ENCODE data around the gene RCN2. TPM values are rescaled to one million over a fixed set of nuclear protein-coding genes. Genes with fewer than 3 reads are reported as not detected.

Gene RCN2
- total and polyA plus RNA-seq, 2 experiments from 2014 or later, result 144 to 153 TPM

GRCh38 chr15:76973906-76974305 is 42.4 kb downstream of the RCN2 start:
- no peaks in the 10 kb centered on the region for H3K36me3 ChIP-seq (replicated peaks; ENCODE audit: insufficient read depth, low read depth)
- no peak overlapping the region for H3K4me2 ChIP-seq
- H3K4me3 ChIP-seq, result no peak overlapping the region
- H3K27me3 ChIP-seq, result no peaks in the 10 kb centered on the region
- H4K20me1 ChIP-seq (ENCODE audit: insufficient read depth, poor library complexity, severe bottlenecking), result no peaks in the 10 kb centered on the region
- no peak for DNase-seq (ENCODE audit: low spot score)
- no peaks in the 10 kb centered on the region for H3K4me1 ChIP-seq (ENCODE audit: insufficient read depth)
- H3K79me2 ChIP-seq, result no peaks in the 10 kb centered on the region
- WGBS (ENCODE audit: low lambda C conversion rate, missing lambda C conversion rate), result 77% methylated on average over 2 of the region's 2 CpGs
- no peaks in the 10 kb centered on the region for H3K9me3 ChIP-seq (ENCODE audit: low read depth)
- H3K27ac ChIP-seq, result no peak overlapping the region
- H2AFZ ChIP-seq, result no peak overlapping the region
- TF ChIP-seq, protein P1, sequence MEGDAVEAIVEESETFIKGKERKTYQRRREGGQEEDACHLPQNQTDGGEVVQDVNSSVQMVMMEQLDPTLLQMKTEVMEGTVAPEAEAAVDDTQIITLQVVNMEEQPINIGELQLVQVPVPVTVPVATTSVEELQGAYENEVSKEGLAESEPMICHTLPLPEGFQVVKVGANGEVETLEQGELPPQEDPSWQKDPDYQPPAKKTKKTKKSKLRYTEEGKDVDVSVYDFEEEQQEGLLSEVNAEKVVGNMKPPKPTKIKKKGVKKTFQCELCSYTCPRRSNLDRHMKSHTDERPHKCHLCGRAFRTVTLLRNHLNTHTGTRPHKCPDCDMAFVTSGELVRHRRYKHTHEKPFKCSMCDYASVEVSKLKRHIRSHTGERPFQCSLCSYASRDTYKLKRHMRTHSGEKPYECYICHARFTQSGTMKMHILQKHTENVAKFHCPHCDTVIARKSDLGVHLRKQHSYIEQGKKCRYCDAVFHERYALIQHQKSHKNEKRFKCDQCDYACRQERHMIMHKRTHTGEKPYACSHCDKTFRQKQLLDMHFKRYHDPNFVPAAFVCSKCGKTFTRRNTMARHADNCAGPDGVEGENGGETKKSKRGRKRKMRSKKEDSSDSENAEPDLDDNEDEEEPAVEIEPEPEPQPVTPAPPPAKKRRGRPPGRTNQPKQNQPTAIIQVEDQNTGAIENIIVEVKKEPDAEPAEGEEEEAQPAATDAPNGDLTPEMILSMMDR (IDR thresholded peaks at IDR 0.05; ENCODE audit: poor library complexity), result no peak
- TF ChIP-seq EZH2phosphoT487 (IDR thresholded peaks at IDR 0.05; ENCODE audit: low read depth, severe bottlenecking, unreplicated experiment), result no peak
- TF ChIP-seq EZH2 (IDR thresholded peaks at IDR 0.05; ENCODE audit: borderline replicate concordance), result no peak
- H3K9me2 ChIP-seq (replicated peaks; ENCODE audit: insufficient read depth), result no peaks in the 10 kb centered on the region

GRCh38 chr15:76974456-76975036 is 43.0 kb downstream of the RCN2 start:
- H3K79me2 ChIP-seq, result no peaks in the 10 kb centered on the region
- no peaks in the 10 kb centered on the region for H3K27me3 ChIP-seq
- no peak overlapping the region for H3K4me2 ChIP-seq
- H3K9me3 ChIP-seq (ENCODE audit: low read depth), result no peaks in the 10 kb centered on the region
- TF ChIP-seq EZH2 (IDR thresholded peaks at IDR 0.05; ENCODE audit: borderline replicate concordance) (no peak), EZH2phosphoT487 (IDR thresholded peaks at IDR 0.05; ENCODE audit: low read depth, severe bottlenecking, unreplicated experiment) (no peak)
- TF ChIP-seq, protein P1 (IDR thresholded peaks at IDR 0.05; ENCODE audit: poor library complexity), result no peak
- 88% methylated on average over 4 of the region's 4 CpGs for WGBS (ENCODE audit: low lambda C conversion rate, missing lambda C conversion rate)
- H3K4me1 ChIP-seq (ENCODE audit: insufficient read depth), result no peaks in the 10 kb centered on the region
- H3K36me3 ChIP-seq (replicated peaks; ENCODE audit: insufficient read depth, low read depth), result no peaks in the 10 kb centered on the region
- H2AFZ ChIP-seq, result no peak overlapping the region
- no peak overlapping the region for H3K27ac ChIP-seq
- H3K4me3 ChIP-seq, result no peak overlapping the region
- no peaks in the 10 kb centered on the region for H4K20me1 ChIP-seq (ENCODE audit: insufficient read depth, poor library complexity, severe bottlenecking)
- no peaks in the 10 kb centered on the region for H3K9me2 ChIP-seq (replicated peaks; ENCODE audit: insufficient read depth)
- no peak for DNase-seq (ENCODE audit: low spot score)

- WGBS (ENCODE audit: low lambda C conversion rate, missing lambda C conversion rate), result 90% methylated on average over 1 of the region's 1 CpG
- no peak overlapping the region for H3K4me3 ChIP-seq
- DNase-seq (ENCODE audit: low spot score), result no peak
- no peaks in the 10 kb centered on the region for H3K9me3 ChIP-seq (ENCODE audit: low read depth)
- no peaks in the 10 kb centered on the region for H3K36me3 ChIP-seq (replicated peaks; ENCODE audit: insufficient read depth, low read depth)
- no peaks in the 10 kb centered on the region for H3K4me1 ChIP-seq (ENCODE audit: insufficient read depth)
- H3K27me3 ChIP-seq, result no peaks in the 10 kb centered on the region
- no peak for TF ChIP-seq EZH2 (IDR thresholded peaks at IDR 0.05; ENCODE audit: borderline replicate concordance)
- TF ChIP-seq, protein P1 (IDR thresholded peaks at IDR 0.05; ENCODE audit: poor library complexity), result no peak
- no peak for TF ChIP-seq EZH2phosphoT487 (IDR thresholded peaks at IDR 0.05; ENCODE audit: low read depth, severe bottlenecking, unreplicated experiment)
- H2AFZ ChIP-seq, result no peak overlapping the region
- no peaks in the 10 kb centered on the region for H3K79me2 ChIP-seq
- H3K27ac ChIP-seq, result no peak overlapping the region
- no peak overlapping the region for H3K4me2 ChIP-seq
- no peaks in the 10 kb centered on the region for H3K9me2 ChIP-seq (replicated peaks; ENCODE audit: insufficient read depth)
- no peaks in the 10 kb centered on the region for H4K20me1 ChIP-seq (ENCODE audit: insufficient read depth, poor library complexity, severe bottlenecking)
Measured at GRCh38 chr15:76976141-76976540, 44.6 kb downstream of the RCN2 start.
